Activated CD8-positive, alpha-beta memory T cell treated with anti-CD3 and anti-CD28 coated beads for 36 hours (primary cell): ENCODE results near the gene TRDMT1. TPM values are rescaled to one million over a fixed set of nuclear protein-coding genes. Genes with fewer than 3 reads are reported as not detected.

Experiments used
- CTCF ChIA-PET: fragments of 350-600 bp; sonication (Branson Sonifier 250); formaldehyde crosslinking; loops from one replicate; lab custom pipeline; 2021; ENCODE audit warnings: antibody characterized with exemption; lab: Charles Lee
- POLR2A ChIA-PET: fragments of 350-600 bp; sonication (Branson Sonifier 250); formaldehyde crosslinking; loops from one replicate; lab custom pipeline; 2021; ENCODE audit warnings: antibody characterized with exemption; lab: Charles Lee
- total RNA-seq, 2 experiments: library from RNA; stranded (reverse); gene quantifications; one replicate each; pipeline ENCODE4 v1.2.3, GENCODE V29; 2021

The TRDMT1 gene
- total RNA-seq, 2 experiments from 2014 or later: 7.1 to 9.0 TPM

DNA sequence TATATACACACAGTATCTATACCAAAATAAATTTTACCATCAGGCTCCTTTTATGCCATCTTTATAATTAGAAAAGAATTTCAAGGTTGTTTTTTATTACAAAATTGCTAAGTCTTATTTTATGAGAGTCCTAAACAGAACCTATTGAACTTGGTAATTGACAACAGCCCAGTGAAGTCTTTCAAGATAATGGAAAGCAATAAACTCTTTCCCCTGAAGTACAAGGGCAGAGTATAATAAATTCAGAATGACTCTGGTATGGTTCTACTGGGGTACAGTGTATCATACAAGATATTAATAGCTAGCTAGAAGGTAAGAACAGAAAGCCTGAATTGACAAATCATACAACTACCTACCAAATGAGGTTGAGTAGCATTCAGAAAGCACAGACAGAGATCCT is 45.6 kb downstream of the TRDMT1 start:
- ChIA-PET POLR2A (no interaction called here), CTCF (interaction anchor here (0.6 kb wide), 1 partner anchor 304 kb away, joined by 3 read pairs; no protein-coding TSS in a partner anchor)

DNA sequence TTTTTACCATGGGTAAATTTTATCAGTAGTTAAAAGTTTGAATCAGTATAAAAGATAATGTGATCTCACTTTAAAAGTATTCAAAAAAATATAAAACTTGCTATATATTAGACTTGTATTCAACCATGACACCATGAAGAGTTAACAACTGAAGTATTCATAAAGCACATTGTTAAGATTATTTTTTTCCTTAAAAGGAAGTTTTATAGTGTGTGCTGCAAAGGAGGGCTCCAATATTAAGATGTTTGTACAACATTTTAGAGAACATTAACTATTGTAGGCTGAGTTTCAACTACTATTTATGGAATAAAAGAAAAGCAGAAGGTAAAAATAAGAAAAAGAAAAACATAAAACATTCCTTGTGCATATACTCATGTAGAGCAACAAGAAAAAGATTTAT is 47.4 kb downstream of the TRDMT1 start:
- ChIA-PET POLR2A (no interaction called here), CTCF (no interaction called here)

DNA sequence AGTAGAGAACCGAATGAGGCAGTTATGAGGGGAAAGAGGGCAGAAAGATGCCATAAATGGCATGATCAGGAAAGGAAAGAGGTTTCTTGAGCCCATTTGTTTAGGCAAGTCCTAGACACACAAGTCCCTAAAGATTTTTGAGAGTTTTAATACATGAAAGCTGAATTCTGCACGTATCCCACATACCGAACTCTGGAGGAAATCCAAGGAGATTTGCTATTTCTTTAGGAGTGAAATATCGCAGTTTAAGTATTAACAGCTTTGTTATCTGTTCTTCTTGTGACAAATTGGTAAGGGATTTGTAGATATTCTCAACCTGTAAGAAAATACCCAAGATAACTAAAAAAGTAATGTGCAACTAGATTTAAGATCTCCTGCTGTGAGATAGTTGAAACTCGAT is 48.2 kb downstream of the TRDMT1 start:
- ChIA-PET POLR2A (no interaction called here), CTCF (no interaction called here)

DNA sequence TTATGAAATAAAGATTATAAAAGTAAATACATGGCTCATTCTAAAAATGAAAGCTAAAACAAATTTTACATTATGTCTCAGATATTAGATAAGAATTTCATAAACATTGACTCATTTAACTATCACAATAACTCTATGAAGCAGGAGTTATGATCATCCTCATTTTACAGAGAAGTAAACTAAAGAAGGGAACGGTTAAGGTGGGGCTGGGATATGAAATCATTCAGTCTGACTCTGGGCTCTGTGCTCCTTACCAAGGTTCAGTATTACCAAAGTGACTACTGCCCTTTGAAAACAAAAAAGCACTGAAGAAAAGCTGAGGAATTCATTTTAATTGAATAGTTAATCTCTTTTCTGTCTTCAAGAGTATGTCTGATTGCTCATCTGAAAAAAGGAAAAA is 49.8 kb downstream of the TRDMT1 start:
- POLR2A ChIA-PET: no interaction called here
- CTCF ChIA-PET: no interaction called here

DNA sequence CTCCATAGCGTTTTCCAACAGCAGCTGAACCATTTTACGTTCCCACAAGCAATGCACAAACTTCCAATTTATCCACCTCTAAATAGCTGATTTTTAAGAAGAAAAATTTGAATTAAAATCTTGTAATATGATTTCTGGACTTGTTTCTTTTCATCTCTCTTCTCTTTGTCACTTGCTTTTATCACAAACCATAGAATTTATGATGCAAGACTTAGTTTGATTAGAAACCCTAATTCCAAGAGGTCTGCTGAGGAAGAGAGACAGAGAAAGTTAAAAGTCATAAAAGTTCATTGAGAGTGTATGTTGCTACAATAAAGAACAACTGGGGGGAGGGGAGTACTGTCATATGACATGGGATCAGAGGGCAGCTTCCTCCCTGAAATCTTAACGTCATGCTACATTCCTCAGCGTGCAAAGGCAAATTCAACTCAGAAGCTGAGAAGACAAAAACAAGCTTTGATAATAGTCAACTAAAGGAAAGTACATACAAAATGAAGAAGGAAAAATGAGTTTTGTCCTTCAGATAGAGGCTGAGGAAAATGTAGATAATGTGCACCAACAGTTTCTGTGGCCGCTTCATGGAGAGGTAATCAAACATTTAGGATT is 53.5 kb downstream of the TRDMT1 start:
- ChIA-PET CTCF (no interaction called here), POLR2A (no interaction called here)

DNA sequence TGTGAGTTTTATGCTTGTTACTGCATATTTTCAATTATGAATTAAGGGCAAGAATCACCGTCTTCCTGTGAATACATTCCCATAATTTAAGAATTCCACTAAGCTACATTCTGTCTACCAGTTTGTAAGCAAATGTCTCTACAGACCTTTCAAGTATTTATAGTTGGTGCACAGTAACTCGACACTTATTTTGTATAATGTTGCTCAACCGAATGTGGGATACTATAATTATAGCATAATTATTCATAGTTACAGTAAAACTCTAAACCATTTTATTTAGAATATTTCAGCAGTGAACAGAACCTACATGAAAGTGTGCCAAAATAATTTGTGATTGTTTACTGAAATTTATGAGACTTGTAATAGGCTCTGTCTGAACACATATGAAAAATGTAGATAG is 54.6 kb downstream of the TRDMT1 start:
- POLR2A ChIA-PET: no interaction called here

DNA sequence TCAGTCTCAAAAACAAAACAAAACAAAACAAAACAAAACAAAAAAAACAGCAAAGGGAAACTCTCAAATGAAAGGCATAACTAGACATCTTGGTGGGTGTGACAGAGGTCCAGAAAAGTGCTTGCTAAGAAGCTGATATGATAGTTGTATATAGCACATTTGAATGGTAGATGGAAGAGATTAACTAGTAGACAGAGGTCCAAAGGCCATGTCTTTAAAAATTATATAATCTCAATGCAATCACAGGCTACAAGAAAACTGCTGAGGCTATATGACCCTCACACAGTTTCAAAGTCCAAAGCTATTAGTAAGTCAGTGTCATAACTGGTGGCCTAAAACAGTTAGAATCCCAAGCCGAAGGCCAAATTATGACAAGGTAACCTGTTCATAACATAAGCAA is 56.2 kb downstream of the TRDMT1 start:
- CTCF ChIA-PET: no interaction called here
- POLR2A ChIA-PET: interaction anchor here (1.2 kb wide), 1 partner anchor 88 kb away, joined by 5 read pairs; no protein-coding TSS in a partner anchor

More for the DNA sequence above, 54.6 kb downstream of the TRDMT1 start:
- CTCF ChIA-PET: no interaction called here

DNA sequence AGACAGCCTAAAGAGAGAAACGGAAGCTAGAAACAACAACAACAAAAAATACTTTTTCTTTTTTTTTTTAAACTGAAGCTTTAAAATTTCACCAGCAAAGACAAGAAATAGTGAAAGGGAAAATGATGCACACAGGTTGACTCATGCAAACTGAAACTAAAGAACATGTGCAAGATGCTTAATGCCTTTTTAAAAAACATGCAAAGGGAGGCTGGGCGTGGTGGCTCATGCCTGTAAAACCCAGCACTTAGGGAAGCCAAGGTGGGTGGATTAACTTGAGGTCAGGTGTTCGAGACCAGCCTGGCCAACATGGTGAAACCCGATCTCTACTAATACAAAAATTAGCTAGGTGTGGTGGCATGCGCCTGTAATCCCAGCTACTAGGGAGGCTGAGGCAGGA is 56.7 kb downstream of the TRDMT1 start:
- ChIA-PET POLR2A (interaction anchor here (1.2 kb wide), 1 partner anchor 88 kb away, joined by 5 read pairs; no protein-coding TSS in a partner anchor), CTCF (interaction anchor here (1.3 kb wide), 1 partner anchor 93 kb away, joined by 4 read pairs; no protein-coding TSS in a partner anchor)

DNA sequence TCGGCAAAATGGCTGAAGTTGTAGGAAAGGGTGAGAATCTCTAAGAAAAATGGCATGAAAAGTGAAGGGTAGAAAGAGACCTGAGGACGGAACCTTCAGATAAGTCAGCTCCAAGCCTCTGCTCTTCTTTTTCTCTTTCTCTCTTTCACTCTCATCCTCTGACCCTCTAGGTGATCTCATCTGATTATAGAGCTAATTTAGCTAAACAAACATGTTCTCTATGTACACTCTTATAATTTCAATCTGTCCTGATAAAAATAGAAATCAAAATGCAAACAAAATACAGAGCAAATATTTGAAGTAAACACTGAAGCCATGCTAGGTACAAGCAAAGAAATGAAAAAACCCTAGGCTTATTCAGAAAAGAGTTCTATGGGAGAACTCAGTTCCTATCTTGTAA is 57.4 kb downstream of the TRDMT1 start:
- ChIA-PET POLR2A (no interaction called here), CTCF (interaction anchor here (1.3 kb wide), 1 partner anchor 93 kb away, joined by 4 read pairs; no protein-coding TSS in a partner anchor)

DNA sequence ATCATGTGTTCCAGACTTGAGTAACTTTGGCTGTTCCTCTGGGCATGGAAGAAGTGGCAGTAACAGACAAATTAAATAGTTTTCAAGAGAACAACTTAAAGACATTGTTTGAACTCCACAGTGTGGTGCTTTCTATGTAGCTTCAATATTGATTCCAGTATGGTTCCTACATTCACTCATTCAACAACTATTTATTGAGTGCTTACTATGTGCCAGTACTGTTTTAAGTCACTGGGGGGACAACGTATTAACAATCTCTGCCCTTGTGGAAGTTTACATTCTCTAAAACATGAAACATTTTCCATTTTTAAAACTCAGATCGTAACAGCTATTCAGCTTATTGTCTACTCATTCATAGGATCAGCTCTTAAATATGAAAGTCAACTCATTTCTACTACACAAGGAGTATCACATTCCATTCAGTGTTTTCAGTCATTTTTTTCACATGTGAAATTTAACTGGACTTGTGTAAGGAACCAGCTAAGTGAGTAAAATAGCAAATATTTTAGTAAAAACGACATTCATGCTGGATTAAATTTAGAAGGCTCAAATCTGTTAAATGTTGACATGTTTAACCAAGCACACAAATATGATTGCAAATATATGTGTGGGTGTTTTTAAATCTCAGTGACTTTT is 58.3 kb downstream of the TRDMT1 start:
- POLR2A ChIA-PET: no interaction called here
- CTCF ChIA-PET: no interaction called here

DNA sequence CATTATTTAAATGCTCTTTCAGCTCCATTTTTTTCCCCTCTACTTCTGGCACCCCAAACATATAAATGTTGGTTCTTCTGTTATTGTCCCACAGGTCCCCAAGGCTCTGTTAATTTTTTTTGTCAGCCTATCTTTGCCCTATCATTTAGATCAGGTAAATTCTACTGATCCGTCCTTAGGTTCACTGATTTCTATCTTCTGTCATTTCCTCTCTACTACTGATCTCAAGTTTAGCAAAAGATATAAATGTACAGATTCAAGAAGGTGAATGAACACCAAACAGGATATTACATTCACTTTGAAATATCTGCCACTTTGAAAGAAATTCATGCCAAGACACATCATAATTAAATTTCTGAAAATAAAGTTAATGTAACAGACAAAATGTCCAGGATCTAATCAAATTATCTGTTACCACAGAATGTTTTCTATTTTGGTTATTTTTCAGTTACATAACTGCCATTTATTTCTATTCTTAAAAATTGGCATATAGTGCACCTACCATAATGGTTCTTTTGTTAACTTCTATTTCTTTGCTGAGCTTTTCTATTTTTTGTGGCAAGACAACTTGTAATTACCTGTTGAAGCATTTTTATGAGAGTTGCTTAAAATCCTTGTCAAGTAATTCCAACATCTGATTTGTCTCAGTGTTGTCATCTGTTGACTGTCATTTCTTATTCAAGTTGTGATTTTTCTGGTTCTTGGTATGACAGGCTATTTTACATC is 59.8 kb downstream of the TRDMT1 start:
- CTCF ChIA-PET: no interaction called here
- POLR2A ChIA-PET: no interaction called here

DNA sequence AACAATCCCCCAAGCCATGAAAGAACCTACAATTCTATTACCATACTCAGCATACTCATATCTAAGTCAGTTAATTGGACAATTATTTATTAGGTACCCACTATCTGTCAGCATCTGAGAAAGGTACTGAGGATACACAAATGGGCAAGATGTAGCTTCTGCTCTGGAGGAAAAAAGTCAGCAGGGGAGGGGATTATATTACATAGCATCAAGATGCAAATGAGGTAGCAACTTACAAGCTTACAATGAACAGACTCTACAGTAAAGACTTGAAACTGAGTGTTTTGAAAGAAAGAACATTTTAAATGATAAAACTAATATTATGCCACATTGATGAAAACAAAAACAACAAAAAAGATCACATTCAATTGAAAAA is 61.1 kb downstream of the TRDMT1 start:
- CTCF ChIA-PET: no interaction called here
- POLR2A ChIA-PET: no interaction called here

DNA sequence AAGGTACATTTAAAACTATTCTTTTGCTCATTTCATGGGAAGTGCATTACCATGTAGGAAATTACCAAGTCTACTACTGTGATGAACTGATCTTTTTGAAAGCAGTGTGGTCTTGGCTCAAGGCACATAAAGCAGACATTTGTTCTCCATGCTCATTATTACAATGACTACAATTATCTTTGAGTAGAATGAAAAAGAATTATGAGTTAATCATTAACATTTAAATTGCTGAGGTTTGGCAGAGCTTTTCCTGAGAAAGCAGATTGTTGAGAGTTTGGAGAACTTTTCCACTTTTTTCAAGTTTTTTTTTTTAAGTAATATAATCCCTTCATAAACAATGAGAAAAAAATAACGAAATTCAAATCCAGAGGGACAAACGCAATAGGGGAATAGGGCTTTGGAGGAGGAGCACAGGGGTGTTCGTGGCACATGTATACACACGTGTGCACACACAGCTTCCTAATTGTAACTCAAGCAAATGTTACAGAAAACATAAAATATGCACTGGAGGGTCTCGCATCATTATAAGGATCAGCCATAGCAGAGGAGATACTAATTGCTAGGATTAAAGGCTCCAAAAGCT is 62.9 kb downstream of the TRDMT1 start:
- CTCF ChIA-PET: no interaction called here
- POLR2A ChIA-PET: no interaction called here

DNA sequence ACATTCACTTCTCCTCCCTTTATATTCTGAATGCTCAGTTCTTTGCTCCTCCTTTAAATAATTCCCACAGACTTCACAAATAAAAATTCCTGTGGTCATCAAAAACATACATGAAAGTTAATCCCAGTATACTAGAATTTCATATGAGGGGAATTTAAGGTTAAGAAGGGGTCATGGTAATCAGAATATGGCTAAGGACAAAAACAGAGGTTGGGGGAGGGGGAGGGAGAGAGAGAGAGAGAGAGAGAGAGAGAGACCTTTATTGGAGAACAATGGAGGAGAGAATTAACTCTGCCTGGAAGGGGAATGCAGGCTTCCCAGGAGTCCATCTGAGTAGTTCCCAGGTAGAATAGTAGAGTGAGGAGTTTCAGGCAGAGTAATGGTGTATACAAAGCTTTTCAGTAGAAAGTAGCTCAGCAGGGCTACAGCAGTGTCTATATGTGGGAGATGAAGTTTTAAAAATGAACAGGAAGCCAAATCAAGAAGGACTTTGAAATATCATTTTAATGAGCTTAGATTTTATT is 66.7 kb downstream of the TRDMT1 start:
- CTCF ChIA-PET: no interaction called here
- POLR2A ChIA-PET: no interaction called here

DNA sequence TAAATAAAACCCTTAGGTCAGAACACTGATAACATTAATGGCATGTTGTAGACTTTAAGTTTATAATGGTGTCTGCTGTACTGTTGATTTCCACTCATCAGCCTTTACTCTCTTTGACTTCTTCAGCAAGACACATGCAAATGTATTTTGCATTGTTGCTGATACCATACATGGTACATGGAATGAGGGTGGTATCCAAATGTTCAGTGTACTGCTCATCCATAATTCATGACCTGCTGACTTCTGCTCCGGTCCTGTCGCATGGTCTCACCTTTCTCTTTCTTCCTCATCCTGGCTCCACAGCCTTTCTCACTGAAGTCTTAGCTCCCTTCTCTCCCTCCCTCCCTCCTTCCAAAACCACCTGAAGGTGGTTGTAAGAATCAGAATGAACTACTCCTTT is 67.2 kb downstream of the TRDMT1 start:
- ChIA-PET CTCF (interaction anchor here (0.6 kb wide), 1 partner anchor 158 kb away, joined by 5 read pairs; no protein-coding TSS in a partner anchor), POLR2A (no interaction called here)

DNA sequence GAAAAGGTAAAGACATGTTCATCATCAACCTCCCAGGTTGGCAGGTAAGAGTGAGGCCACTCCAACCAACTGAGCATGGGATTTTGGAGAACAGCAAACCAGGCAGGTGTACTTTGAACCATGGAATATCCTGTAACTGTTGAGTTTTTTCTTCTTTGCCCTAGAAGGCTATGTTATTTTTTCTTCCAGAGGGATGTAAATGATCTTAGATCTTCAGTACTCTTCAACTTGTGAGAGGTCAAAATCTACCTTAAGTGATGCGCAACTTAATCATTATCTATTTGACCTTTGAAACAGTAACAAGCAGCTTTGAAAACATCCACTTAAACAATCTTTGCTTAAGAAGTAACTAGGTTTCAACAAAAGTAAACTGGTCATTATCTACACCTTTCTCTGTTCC is 71.7 kb downstream of the TRDMT1 start, which contains the start of gene CUBN:
TSS of gene CUBN (minus strand) at position 71 of the 400 bp plus-strand sequence. CDS start at position 25, 46 bp downstream.
- ChIA-PET POLR2A (no interaction called here), CTCF (no interaction called here)

DNA sequence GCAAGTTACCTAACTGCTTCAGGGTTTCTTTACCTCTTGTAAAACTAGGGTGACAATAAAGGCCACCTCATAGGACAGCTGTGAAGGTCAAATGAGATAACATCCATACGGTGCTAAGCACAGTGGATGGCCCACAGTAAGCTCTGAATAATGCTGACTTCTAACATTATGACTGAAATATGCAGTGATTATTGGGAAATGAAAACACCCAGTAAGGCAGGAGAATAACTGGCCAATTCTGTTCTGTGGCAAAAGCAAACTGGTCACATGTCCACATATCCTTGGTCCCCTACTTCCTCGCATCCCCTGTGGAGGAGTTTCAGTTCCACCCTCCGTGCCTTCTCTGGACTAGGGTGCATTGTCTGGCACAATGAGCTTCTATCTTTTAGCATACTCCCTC is 73.2 kb downstream of the TRDMT1 start:
- CTCF ChIA-PET: interaction anchor here (0.7 kb wide), 1 partner anchor 102 kb away, joined by 3 read pairs; no protein-coding TSS in a partner anchor

DNA sequence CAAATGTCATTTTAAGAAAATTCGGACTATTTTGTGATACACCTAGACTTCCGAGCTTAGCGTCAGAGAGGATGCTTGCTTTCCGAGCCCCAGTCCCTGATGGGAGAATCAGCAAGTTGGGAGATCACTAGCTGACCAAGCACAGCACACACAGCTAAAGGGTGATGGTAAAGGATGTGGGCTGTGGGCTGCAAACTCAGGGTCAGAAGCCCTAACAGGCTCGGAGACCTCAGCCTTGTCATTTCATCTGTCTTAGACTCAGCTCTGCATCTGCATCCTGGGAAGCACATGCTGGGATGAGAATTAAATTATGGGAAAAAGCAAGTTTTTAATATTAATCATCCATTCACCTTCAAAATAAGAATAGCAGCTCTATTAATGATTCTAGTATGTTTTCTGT is 75.1 kb downstream of the TRDMT1 start:
- CTCF ChIA-PET: no interaction called here

More for the DNA sequence above, 73.2 kb downstream of the TRDMT1 start:
- POLR2A ChIA-PET: no interaction called here

DNA sequence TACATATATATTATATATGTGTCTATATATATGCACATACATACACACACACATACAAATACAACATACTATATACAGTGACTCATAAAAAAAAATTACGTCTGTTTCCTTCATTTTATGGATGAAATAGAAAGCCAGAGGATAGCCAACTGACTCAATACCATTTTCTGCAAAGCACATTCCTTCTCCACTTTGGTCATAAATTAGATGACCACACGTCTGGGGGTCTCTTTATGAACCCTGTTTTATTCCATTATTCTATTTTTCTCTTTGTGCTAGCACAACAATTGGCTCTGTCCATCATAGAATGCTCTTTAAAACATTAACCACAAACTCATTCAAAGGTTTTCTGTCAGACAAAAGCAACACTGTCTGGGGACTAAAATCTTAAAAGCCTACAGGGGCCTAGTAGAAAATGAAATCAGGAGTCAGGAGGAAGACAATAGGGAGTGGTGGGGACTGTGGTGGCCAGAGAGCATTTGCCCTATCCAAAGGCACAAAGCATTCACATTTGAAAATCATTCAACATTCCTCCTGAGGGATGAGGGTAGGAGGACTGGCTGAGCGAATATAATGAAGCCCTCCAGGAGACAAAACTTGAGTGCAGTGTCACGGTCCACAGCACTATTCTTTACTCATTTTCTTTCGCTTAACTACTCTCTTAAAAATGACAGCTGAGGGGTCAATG is 76.1 kb downstream of the TRDMT1 start:
- CTCF ChIA-PET: no interaction called here
- POLR2A ChIA-PET: no interaction called here

More for the DNA sequence above, 75.1 kb downstream of the TRDMT1 start:
- POLR2A ChIA-PET: no interaction called here
